Esophagus squamous epithelium (tissue), 5 donors: Measurements from ENCODE around the gene ERCC6L2. TPM values are rescaled to one million over a fixed set of nuclear protein-coding genes. Genes with fewer than 3 reads are reported as not detected.

Experiments used
- DNase-seq: peaks from one replicate; lab custom pipeline; 2025; lab: John Stamatoyannopoulos, UW
- H3K27ac ChIP-seq, 4 donors: fragments of 200-600 bp; sonication (generic); one replicate each; pipeline ENCODE4 v1.5.1; 2016 to 2019; ENCODE audit warnings: mild to moderate bottlenecking in 1 of 4
- H3K27me3 ChIP-seq, 4 donors: fragments of 200-600 bp; sonication (generic); 1 replicate in 3 of 4; 2 replicates in 1 of 4; pipeline versions ENCODE4 v1.5.1 to v1.6.0; 2017 to 2021; ENCODE audit warnings: antibody characterized with exemption in 1 of 4
- H3K36me3 ChIP-seq, 3 donors: fragments of 200-600 bp; sonication (generic); one replicate each; pipeline ENCODE4 v1.5.1; 2016 to 2019
- H3K4me1 ChIP-seq, 3 donors: fragments of 200-600 bp; sonication (generic); one replicate each; pipeline ENCODE4 v1.5.1; 2017 to 2019
- H3K4me3 ChIP-seq, 4 donors: fragments of 200-600 bp; sonication (generic); 1 replicate in 3 of 4; 2 replicates in 1 of 4; pipeline ENCODE4 v1.5.1; 2016 to 2019; ENCODE audit warnings: mild to moderate bottlenecking in 2 of 4, moderate library complexity in 1 of 4
- H3K9me3 ChIP-seq, 3 donors: fragments of 200-600 bp; sonication (generic); one replicate each; pipeline ENCODE4 v1.5.1; 2016 to 2019
- CTCF ChIP-seq, 6 experiments: fragments of 450-650 bp in 4 of 6; fragments of 200-600 bp in 2 of 6; sonication (generic) in 2 of 6; IDR thresholded peaks; one replicate each; pipeline ENCODE4 v1.5.1; 2016 to 2019; ENCODE audit warnings: antibody characterized with exemption in 6 of 6, mild to moderate bottlenecking in 4 of 6, moderate library complexity in 4 of 6
- POLR2A ChIP-seq, 4 donors: fragments of 450-650 bp; IDR thresholded peaks; one replicate each; pipeline ENCODE4 v1.6.1; 2017; ENCODE audit warnings: antibody characterized with exemption in 4 of 4, mild to moderate bottlenecking in 4 of 4, moderate library complexity in 3 of 4
- WGBS, 2 donors: methylation state at CpG; one replicate each; pipeline ENCODE4 v1.1.5; 2018; 5-methylcytosine and 5-hydroxymethylcytosine counted together
- intact Hi-C: fragments of 100-400 bp; cut with DNase I; formaldehyde crosslinking; loops from one replicate; pipeline ENCODE4 v1.15.0; 2022
- total RNA-seq, 4 donors: library from RNA; depleted of rRNA; stranded (reverse); fragments of >200 nt; gene quantifications; one replicate each; pipeline ENCODE4 v1.1.0, GENCODE V29; 2016
- donor health status: DM: yes; HTN: yes; CAD: no.

ERCC6L2 gene
- total RNA-seq, 4 donors from 2014 or later = 32.7 to 70.8 (median 34.0) TPM

- Histone ChIP-seq H3K4me3 (no peak overlapping the region), H3K4me1 (no peaks in the 10 kb centered on the region), H3K9me3 (peaks cover 0 to 6% (median 0%) of the 10 kb centered on the region in 3 donors), H3K27me3 (no peaks in the 10 kb centered on the region), H3K27ac (no peak overlapping the region), H3K36me3 (peaks cover 0 to 46% (median 0%) of the 10 kb centered on the region in 3 donors)
- intact Hi-C loops = no loop called here
- no peak for DNase-seq
- TF ChIP-seq POLR2A (IDR thresholded peaks at IDR 0.05) (no peak), CTCF (IDR thresholded peaks at IDR 0.05) (no peak)
- WGBS, 2 donors = 67 to 72% methylated on average over 1 of the region's 1 CpG
Measured at GRCh38 chr9:95887926-95888497, 12.5 kb downstream of the ERCC6L2 start.

DNA sequence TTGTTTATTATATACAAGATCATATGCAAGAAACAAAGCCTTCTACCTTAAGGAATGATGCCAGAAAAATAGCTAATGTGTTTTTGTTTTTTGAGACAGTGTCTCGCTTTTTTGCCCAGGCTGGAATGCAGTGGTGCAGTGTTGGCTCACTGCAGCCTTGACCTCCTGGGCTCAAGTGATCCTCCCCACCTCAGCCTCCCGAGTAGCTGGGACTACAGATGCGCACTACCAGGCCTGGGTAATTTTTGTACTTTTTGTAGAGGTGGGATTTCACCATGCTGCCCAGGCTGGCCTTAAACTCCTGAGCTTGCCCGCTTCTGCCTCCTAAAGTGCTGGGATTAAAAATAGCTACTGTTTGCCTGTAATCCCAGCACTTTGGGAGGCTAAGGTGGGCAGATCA lies 15.1 kb downstream of the ERCC6L2 start:
- intact Hi-C loops = no loop called here
- no peaks in the 10 kb centered on the region for H3K4me1 ChIP-seq
- no peaks in the 10 kb centered on the region for H3K27me3 ChIP-seq
- peaks cover 0 to 6% (median 0%) of the 10 kb centered on the region in 3 donors for H3K9me3 ChIP-seq
- no peak overlapping the region for H3K27ac ChIP-seq
- TF ChIP-seq POLR2A (IDR thresholded peaks at IDR 0.05) (no peak), CTCF (IDR thresholded peaks at IDR 0.05) (no peak)
- no peak for DNase-seq
- no peak overlapping the region for H3K4me3 ChIP-seq
- H3K36me3 ChIP-seq = peaks cover 0 to 21% (median 0%) of the 10 kb centered on the region in 3 donors
- 92 to 95% methylated on average over 3 of the region's 4 CpGs for WGBS, 2 donors

GRCh38 chr9:95891067-95891671 lies 15.7 kb downstream of the ERCC6L2 start:
- DNase-seq = no peak
- intact Hi-C loops = no loop called here
- Histone ChIP-seq H3K27me3 (no peaks in the 10 kb centered on the region), H3K4me3 (no peak overlapping the region), H3K36me3 (peaks cover 0 to 15% (median 0%) of the 10 kb centered on the region in 3 donors), H3K27ac (no peak overlapping the region), H3K4me1 (no peaks in the 10 kb centered on the region), H3K9me3 (peaks cover 0 to 6% (median 0%) of the 10 kb centered on the region in 3 donors)
- 92 to 93% methylated on average over 8 of the region's 8 CpGs for WGBS, 2 donors
- TF ChIP-seq POLR2A (IDR thresholded peaks at IDR 0.05) = no peak
- no peak for TF ChIP-seq CTCF (IDR thresholded peaks at IDR 0.05)

GRCh38 chr9:95892690-95893089 lies 17.2 kb downstream of the ERCC6L2 start:
- 92 to 100% methylated on average over 2 of the region's 2 CpGs for WGBS, 2 donors
- Histone ChIP-seq H3K36me3 (peaks cover 0 to 11% (median 0%) of the 10 kb centered on the region in 3 donors), H3K4me3 (no peak overlapping the region), H3K27ac (no peak overlapping the region), H3K9me3 (peaks cover 0 to 6% (median 0%) of the 10 kb centered on the region in 3 donors), H3K27me3 (no peaks in the 10 kb centered on the region), H3K4me1 (no peaks in the 10 kb centered on the region)
- no peak for DNase-seq
- intact Hi-C loops = no loop called here
- TF ChIP-seq POLR2A (IDR thresholded peaks at IDR 0.05) = no peak
- no peak for TF ChIP-seq CTCF (IDR thresholded peaks at IDR 0.05)

DNA sequence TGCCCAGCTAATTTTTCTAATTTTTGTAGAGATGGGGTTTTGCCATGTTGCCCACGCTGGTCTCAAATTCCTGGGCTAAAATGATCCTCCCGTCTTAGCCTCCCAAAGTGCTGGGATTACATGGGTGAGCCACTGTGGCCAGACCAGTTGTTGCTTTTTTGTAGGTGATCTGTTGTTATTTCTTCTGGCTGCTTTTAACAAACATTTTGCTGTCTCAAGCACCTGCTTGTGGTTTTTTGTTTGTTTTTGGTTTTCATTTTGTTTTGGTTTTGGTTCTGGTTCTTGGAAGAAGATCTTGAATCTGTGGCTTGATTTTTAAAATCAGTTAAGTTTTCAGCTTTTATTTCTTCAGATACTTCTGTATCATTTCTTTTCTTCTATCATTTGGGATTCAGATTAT lies 21.1 kb downstream of the ERCC6L2 start:
- intact Hi-C loops = no loop called here
- no peaks in the 10 kb centered on the region for H3K27me3 ChIP-seq
- H3K36me3 ChIP-seq = peaks cover 0 to 13% (median 0%) of the 10 kb centered on the region in 3 donors
- TF ChIP-seq CTCF (IDR thresholded peaks at IDR 0.05) (no peak), POLR2A (IDR thresholded peaks at IDR 0.05) (no peak)
- 86 to 92% methylated on average over 2 of the region's 2 CpGs for WGBS, 2 donors
- peaks cover 0 to 16% (median 0%) of the 10 kb centered on the region in 3 donors for H3K4me1 ChIP-seq
- H3K4me3 ChIP-seq = no peak overlapping the region
- no peak for DNase-seq
- H3K9me3 ChIP-seq = peaks cover 0 to 6% (median 0%) of the 10 kb centered on the region in 3 donors
- H3K27ac ChIP-seq = no peak overlapping the region
